ENCODE results near the gene MFSD6.

GRCh38 chr2:190468814-190469569 is 60.8 kb downstream of the MFSD6 start:
- no peak for TF ChIP-seq CTCF (IDR thresholded peaks at IDR 0.05; ENCODE audit: low read depth, low read length, poor library complexity, severe bottlenecking)
- no peak for TF ChIP-seq EZH2phosphoT487 (IDR thresholded peaks at IDR 0.05; ENCODE audit: borderline replicate concordance, low read length)
